Activated naive CD8-positive, alpha-beta T cell treated with anti-CD3 and anti-CD28 coated beads, Interleukin-2, amount 10 ng/mL, durations not matched to agents 7 days and 5 days (primary cell): Measurements from ENCODE around the gene LRRC42. TPM values are rescaled to one million over a fixed set of nuclear protein-coding genes. Genes with fewer than 3 reads are reported as not detected.
"Not testable (repeated sequence)": the region's sequence is repeated elsewhere in the genome, so short reads cannot be mapped to it uniquely, and the experiment has no call there.

Experiments
- ATAC-seq: fragments of 150-1000 bp; cut with Tn5 transposase; one replicate; pipeline ENCODE4 v1.10.0; 2021; ENCODE audit warnings: low read depth, moderate library complexity
- POLR2A ChIA-PET: fragments of 350-600 bp; sonication (Branson Sonifier 250); formaldehyde crosslinking; loops from one replicate; lab custom pipeline; 2021; ENCODE audit warnings: antibody characterized with exemption; lab: Charles Lee
- DNase-seq: peaks from one replicate; pipeline ENCODE4 v3.0.0; 2021
- H3K27ac Mint-ChIP-seq: one replicate; pipeline ENCODE4 v1.8.0; 2022; ENCODE audit warnings: mild to moderate bottlenecking, mixed read lengths
- H3K27me3 Mint-ChIP-seq: one replicate; pipeline ENCODE4 v1.8.0; 2022; ENCODE audit warnings: mild to moderate bottlenecking, moderate library complexity, mixed read lengths
- H3K36me3 Mint-ChIP-seq: one replicate; pipeline ENCODE4 v1.8.0; 2021; ENCODE audit warnings: mild to moderate bottlenecking, mixed read lengths
- H3K4me1 Mint-ChIP-seq: one replicate; pipeline ENCODE4 v1.8.0; 2021; ENCODE audit warnings: mixed read lengths
- H3K4me3 Mint-ChIP-seq: one replicate; pipeline ENCODE4 v1.8.0; 2022; ENCODE audit warnings: mild to moderate bottlenecking, moderate library complexity, mixed read lengths
- H3K9me3 Mint-ChIP-seq: one replicate; pipeline ENCODE4 v1.8.0; 2021; ENCODE audit warnings: mixed read lengths
- total RNA-seq, 2 experiments: library from RNA; stranded (reverse); gene quantifications; one replicate each; pipeline ENCODE4 v1.2.3, GENCODE V29; 2021

Gene LRRC42
- total RNA-seq, 2 experiments from 2014 or later = 18.8 to 20.2 TPM

DNA sequence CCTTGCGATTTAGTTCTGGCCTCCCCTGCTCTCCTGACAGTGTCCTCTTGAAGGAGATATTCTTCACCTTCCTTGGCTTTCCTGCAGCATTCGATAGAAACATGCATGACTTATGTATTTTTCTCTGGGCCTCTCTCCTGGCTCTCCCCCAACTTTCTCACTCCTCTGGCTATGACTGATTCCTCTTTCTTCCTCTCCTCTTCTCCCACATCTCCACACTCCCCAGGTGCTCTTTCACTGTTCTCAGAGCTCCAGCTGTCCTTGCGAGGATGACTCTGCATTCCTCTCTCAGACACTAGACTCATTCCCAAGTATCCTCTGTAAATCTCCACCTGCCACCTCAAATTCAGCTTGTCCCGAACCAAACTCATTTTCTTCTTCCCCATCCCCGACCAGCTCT lies 18.0 kb downstream of the LRRC42 start:
- DNase-seq = no peak

GRCh38 chr1:53966794-53967193 lies 20.6 kb downstream of the LRRC42 start:
- Mint-ChIP-seq H3K27me3 (no peaks in the 10 kb centered on the region), H3K9me3 (no peaks in the 10 kb centered on the region), H3K27ac (no peak overlapping the region), H3K4me3 (no peak overlapping the region), H3K36me3 (peaks cover 29% of the 10 kb centered on the region), H3K4me1 (peaks cover 2% of the 10 kb centered on the region)
- POLR2A ChIA-PET = no interaction called here
- DNase-seq (no peak), ATAC-seq (no peak)

More for the DNA sequence above, 18.0 kb downstream of the LRRC42 start:
- peaks cover 2% of the 10 kb centered on the region for H3K4me1 Mint-ChIP-seq
- no peak overlapping the region for H3K27ac Mint-ChIP-seq
- POLR2A ChIA-PET = no interaction called here
- H3K27me3 Mint-ChIP-seq = no peaks in the 10 kb centered on the region
- peaks cover 18% of the 10 kb centered on the region for H3K36me3 Mint-ChIP-seq
- no peak for ATAC-seq
- H3K9me3 Mint-ChIP-seq = no peaks in the 10 kb centered on the region
- H3K4me3 Mint-ChIP-seq = no peak overlapping the region

DNA sequence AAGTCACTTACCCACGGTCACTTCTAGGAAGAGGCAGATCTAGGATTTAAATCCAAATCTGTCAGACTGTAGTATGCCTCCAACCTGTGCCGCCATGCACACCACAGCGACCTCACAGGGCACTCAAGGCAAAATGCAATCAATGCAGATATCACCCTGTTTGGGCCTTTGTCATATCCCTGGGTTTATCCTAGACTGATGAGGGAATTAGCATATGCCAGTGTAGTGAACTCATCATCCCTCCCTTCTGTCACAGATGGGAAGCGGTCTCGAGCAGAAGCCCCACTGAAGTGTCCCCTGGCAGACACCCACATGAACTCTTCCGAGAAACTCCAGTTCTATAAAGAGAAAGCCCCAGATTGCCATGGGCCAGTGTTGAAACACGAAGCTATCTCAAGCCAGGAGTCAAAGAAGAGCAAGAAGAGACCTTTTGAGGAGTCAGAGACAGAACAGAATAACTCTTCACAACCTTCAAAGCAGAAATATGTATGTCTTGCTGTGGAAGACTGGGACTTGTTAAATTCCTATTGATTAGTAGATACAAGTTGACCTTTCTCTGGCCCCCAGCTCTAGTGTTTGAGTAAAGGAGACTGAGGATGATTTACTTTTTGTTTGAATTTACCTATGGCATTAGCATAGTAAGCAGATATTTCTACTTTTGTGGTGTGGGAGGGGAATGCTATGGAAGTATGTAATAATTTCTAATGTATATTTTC lies 21.4 kb downstream of the LRRC42 start:
- no peak overlapping the region for H3K27ac Mint-ChIP-seq
- H3K4me3 Mint-ChIP-seq = no peak overlapping the region
- DNase-seq (no peak), ATAC-seq (no peak)
- peaks cover 28% of the 10 kb centered on the region for H3K36me3 Mint-ChIP-seq
- peaks cover 2% of the 10 kb centered on the region for H3K4me1 Mint-ChIP-seq
- POLR2A ChIA-PET = no interaction called here
- H3K27me3 Mint-ChIP-seq = no peaks in the 10 kb centered on the region
- H3K9me3 Mint-ChIP-seq = no peaks in the 10 kb centered on the region

DNA sequence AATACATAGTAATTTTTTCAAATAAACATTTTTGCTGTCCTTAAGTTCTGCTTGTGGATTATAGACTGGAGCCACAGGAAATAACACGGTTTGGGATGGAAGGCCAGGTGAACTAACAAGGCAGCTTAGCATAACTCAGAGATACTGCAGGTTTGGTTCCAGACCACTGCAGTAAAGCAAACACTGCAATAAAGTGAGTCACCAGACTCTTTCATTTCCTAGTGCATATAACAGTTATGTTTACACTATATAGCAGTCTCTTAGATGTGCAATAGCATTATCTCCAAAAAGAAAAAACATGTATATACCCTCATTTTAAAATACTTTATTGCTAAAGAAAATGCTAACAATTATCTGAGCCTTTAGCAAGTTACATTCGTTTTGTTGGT lies 22.0 kb downstream of the LRRC42 start:
- Mint-ChIP-seq H3K4me3 (no peak overlapping the region), H3K27me3 (no peaks in the 10 kb centered on the region), H3K4me1 (peaks cover 2% of the 10 kb centered on the region), H3K27ac (no peak overlapping the region), H3K9me3 (no peaks in the 10 kb centered on the region), H3K36me3 (peaks cover 31% of the 10 kb centered on the region)
- no peak for ATAC-seq
- POLR2A ChIA-PET = interaction anchor here (0.7 kb wide), 1 partner anchor 46 kb away, joined by 4 read pairs; no protein-coding TSS in a partner anchor
- no peak for DNase-seq

DNA sequence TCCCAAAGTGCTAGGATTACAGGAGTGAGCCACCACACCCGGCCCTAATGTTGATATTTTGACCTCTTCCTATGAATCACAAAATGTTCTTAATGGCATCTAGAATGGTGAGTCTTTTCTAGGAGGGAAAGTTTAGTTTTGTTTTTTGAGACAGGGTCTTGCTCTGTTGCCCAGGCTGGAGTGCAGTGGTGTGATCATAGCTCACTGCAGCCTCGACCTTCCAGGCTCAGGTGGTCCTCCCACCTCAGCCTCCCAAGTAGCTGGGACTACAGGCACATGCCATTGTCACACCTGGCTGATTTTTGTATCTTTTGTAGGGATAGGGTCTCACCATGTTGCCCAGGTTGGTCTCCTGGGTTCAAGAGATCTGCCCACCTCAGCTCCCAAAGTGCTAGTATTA lies 23.2 kb downstream of the LRRC42 start:
- POLR2A ChIA-PET, ATAC-seq, H3K4me1 Mint-ChIP-seq, H3K4me3 Mint-ChIP-seq, H3K9me3 Mint-ChIP-seq, H3K27me3 Mint-ChIP-seq, DNase-seq, H3K27ac Mint-ChIP-seq: not testable (repeated sequence)
- peaks cover 31% of the 10 kb centered on the region for H3K36me3 Mint-ChIP-seq

GRCh38 chr1:53971718-53972117 lies 25.6 kb downstream of the LRRC42 start:
- DNase-seq = no peak
- Mint-ChIP-seq H3K36me3 (peaks cover 26% of the 10 kb centered on the region), H3K4me1 (peaks cover 8% of the 10 kb centered on the region), H3K9me3 (no peaks in the 10 kb centered on the region), H3K4me3 (no peak overlapping the region), H3K27ac (no peak overlapping the region), H3K27me3 (no peaks in the 10 kb centered on the region)
- no peak for ATAC-seq
- POLR2A ChIA-PET = no interaction called here

GRCh38 chr1:53975861-53976260 lies 29.7 kb downstream of the LRRC42 start:
- H3K36me3 Mint-ChIP-seq = peaks cover 11% of the 10 kb centered on the region
- no peak overlapping the region for H3K27ac Mint-ChIP-seq
- POLR2A ChIA-PET = no interaction called here

DNA sequence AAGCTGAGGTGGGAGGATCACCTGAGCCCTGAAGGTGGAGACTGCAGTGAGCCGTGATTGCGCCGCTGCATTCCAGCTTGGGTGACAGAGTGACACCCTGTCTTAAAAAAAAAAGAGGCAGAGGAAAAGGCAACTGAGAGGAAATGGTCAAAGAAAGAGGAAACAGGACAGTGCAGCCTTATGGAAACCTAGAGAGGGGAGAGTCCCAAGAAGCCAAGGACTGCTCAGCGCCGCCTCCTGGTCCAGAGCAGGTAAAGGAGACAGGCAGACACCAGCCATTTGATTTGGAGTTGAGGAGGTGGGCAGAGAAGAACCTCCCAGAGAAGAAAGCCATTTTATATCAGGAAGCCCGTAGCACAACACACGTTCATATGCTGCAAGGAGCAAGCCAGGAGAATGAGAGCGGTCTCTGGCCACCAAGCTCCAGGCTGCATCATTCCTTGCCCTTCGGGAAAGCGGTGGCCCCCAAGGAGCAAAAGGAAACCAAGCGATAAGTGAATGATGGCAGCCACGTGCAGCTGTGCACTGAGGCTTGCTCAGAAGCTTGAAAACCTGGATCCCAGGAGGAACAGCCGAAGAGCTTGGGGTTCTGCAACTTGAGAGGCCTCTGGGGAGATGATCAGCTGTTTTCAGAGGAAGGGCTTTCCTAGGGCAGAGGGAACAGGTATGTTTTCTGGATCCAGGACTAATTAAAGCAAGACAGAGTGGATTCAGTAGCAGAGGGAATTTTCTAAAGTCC lies 33.7 kb downstream of the LRRC42 start:
- POLR2A ChIA-PET = no interaction called here
- no peak for ATAC-seq

More at GRCh38 chr1:53975861-53976260, 29.7 kb downstream of the LRRC42 start:
- H3K4me1 Mint-ChIP-seq = peaks cover 8% of the 10 kb centered on the region
- ATAC-seq (no peak), DNase-seq (no peak)
- H3K27me3 Mint-ChIP-seq = no peaks in the 10 kb centered on the region
- no peak overlapping the region for H3K4me3 Mint-ChIP-seq
- H3K9me3 Mint-ChIP-seq = no peaks in the 10 kb centered on the region

DNA sequence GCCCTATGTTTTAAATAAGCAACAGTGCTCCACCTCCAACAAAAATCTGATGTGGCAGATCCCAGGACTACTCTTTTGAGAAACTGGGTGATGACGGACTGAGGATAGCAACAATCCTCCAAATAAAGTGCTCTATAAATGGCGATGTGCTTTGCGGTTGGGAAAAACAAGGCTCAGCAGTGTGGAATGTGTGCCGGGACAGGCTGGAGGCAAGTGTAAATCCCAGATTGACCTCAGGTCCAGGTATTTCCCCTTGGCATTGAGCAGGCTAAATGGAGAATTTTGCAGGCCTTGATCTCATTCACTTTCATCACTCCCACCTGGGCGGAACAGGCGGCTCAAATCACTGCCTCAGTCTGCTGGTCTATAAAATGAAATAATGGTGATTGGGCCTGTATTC lies 35.1 kb downstream of the LRRC42 start:
- Mint-ChIP-seq H3K36me3 (no peaks in the 10 kb centered on the region), H3K9me3 (no peaks in the 10 kb centered on the region), H3K4me3 (no peak overlapping the region), H3K4me1 (peaks cover 8% of the 10 kb centered on the region), H3K27me3 (peaks cover 5% of the 10 kb centered on the region), H3K27ac (no peak overlapping the region)
- POLR2A ChIA-PET = no interaction called here
- ATAC-seq (no peak), DNase-seq (no peak)

More for the DNA sequence above, 33.7 kb downstream of the LRRC42 start:
- H3K9me3 Mint-ChIP-seq = no peaks in the 10 kb centered on the region
- no peaks in the 10 kb centered on the region for H3K36me3 Mint-ChIP-seq
- H3K4me3 Mint-ChIP-seq = no peak overlapping the region
- no peak overlapping the region for H3K27ac Mint-ChIP-seq
- DNase-seq = no peak
- H3K4me1 Mint-ChIP-seq = peaks cover 8% of the 10 kb centered on the region
- peaks cover 5% of the 10 kb centered on the region for H3K27me3 Mint-ChIP-seq

- ATAC-seq = no peak
- Mint-ChIP-seq H3K27ac (no peak overlapping the region), H3K27me3 (peaks cover 5% of the 10 kb centered on the region), H3K4me3 (no peak overlapping the region), H3K36me3 (no peaks in the 10 kb centered on the region), H3K9me3 (no peaks in the 10 kb centered on the region), H3K4me1 (peaks cover 3% of the 10 kb centered on the region)
- no peak for DNase-seq
- POLR2A ChIA-PET = no interaction called here
Observed at GRCh38 chr1:53982034-53982762, 36.0 kb downstream of the LRRC42 start.

DNA sequence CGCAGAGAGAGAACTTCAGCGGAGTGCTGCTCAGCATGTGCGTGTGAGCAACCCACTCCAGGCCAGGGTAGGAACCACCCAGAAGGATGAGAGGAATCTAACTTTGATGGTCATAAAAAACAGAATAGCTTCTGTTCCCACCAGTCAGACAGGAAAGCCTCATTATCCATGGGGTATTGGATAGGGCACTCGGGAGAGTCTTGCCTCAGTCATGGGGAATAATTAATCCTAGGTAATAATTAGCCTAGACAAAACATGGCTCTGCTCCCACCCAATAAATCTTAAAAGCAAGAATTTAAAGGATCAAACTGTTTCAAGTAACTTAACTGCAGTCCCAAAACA lies 36.6 kb downstream of the LRRC42 start:
- no peak overlapping the region for H3K4me3 Mint-ChIP-seq
- DNase-seq = no peak
- H3K4me1 Mint-ChIP-seq = peaks cover 3% of the 10 kb centered on the region
- H3K27me3 Mint-ChIP-seq = peaks cover 5% of the 10 kb centered on the region
- H3K9me3 Mint-ChIP-seq = no peaks in the 10 kb centered on the region
- ATAC-seq = no peak
- no peaks in the 10 kb centered on the region for H3K36me3 Mint-ChIP-seq
- POLR2A ChIA-PET = no interaction called here
- H3K27ac Mint-ChIP-seq = no peak overlapping the region

- Mint-ChIP-seq H3K9me3 (no peaks in the 10 kb centered on the region), H3K4me3 (no peak overlapping the region), H3K27me3 (peaks cover 5% of the 10 kb centered on the region), H3K36me3 (no peaks in the 10 kb centered on the region), H3K4me1 (peaks cover 5% of the 10 kb centered on the region), H3K27ac (no peak overlapping the region)
- ATAC-seq = no peak
- no peak for DNase-seq
- POLR2A ChIA-PET = no interaction called here
Observed at GRCh38 chr1:53984726-53985125, 38.6 kb downstream of the LRRC42 start.

- no peaks in the 10 kb centered on the region for H3K9me3 Mint-ChIP-seq
- H3K4me1 Mint-ChIP-seq = peaks cover 5% of the 10 kb centered on the region
- H3K4me3 Mint-ChIP-seq = no peak overlapping the region
- no peak overlapping the region for H3K27ac Mint-ChIP-seq
- H3K27me3 Mint-ChIP-seq = peaks cover 5% of the 10 kb centered on the region
- DNase-seq = no peak
- POLR2A ChIA-PET = no interaction called here
- ATAC-seq = no peak
- H3K36me3 Mint-ChIP-seq = no peaks in the 10 kb centered on the region
Observed at GRCh38 chr1:53986458-53986857, 40.3 kb downstream of the LRRC42 start.
